ENCODE data around the gene RALB.

The RALB gene

GRCh38 chr2:120243211-120243610 lies 9.4 kb upstream of the RALB start:
- Histone ChIP-seq H3K27ac (no peak overlapping the region), H3K36me3 (replicated peaks) (no peaks in the 10 kb centered on the region), H3K27me3 (replicated peaks) (no peaks in the 10 kb centered on the region), H3K4me3 (ENCODE audit: low read depth, low read length) (no peak overlapping the region)
- DNase-seq: peak; percentile 25
- no peak for TF ChIP-seq CTCF (IDR thresholded peaks at IDR 0.05; ENCODE audit: low read depth, low read length, missing control alignments)
- in situ Hi-C loops (cut with HindIII; ENCODE audit: low pct_ligation_motif_present, low sequenced_read_pairs): no loop called here

- in situ Hi-C loops (cut with HindIII; ENCODE audit: low pct_ligation_motif_present, low sequenced_read_pairs): no loop called here
- DNase-seq: no peak
- H3K4me3 ChIP-seq (ENCODE audit: low read depth, low read length): no peak overlapping the region
- TF ChIP-seq CTCF (IDR thresholded peaks at IDR 0.05; ENCODE audit: low read depth, low read length, missing control alignments): no peak
- H3K27ac ChIP-seq: no peak overlapping the region
- H3K36me3 ChIP-seq (replicated peaks): no peaks in the 10 kb centered on the region
- H3K27me3 ChIP-seq (replicated peaks): no peaks in the 10 kb centered on the region
Observed at GRCh38 chr2:120243875-120244553, 8.6 kb upstream of the RALB start.

GRCh38 chr2:120244656-120245519 lies 7.8 kb upstream of the RALB start:
- no peak overlapping the region for H3K4me3 ChIP-seq (ENCODE audit: low read depth, low read length)
- in situ Hi-C loops (cut with HindIII; ENCODE audit: low pct_ligation_motif_present, low sequenced_read_pairs): no loop called here

GRCh38 chr2:120245520-120246332 lies 6.9 kb upstream of the RALB start:
- H3K27ac ChIP-seq: no peak overlapping the region
- H3K27me3 ChIP-seq (replicated peaks): no peaks in the 10 kb centered on the region
- in situ Hi-C loops (cut with HindIII; ENCODE audit: low pct_ligation_motif_present, low sequenced_read_pairs): no loop called here
- H3K4me3 ChIP-seq (ENCODE audit: low read depth, low read length): no peak overlapping the region
- no peaks in the 10 kb centered on the region for H3K36me3 ChIP-seq (replicated peaks)
- TF ChIP-seq CTCF (IDR thresholded peaks at IDR 0.05; ENCODE audit: low read depth, low read length, missing control alignments): no peak
- no peak for DNase-seq

More at GRCh38 chr2:120244656-120245519, 7.8 kb upstream of the RALB start:
- no peak for TF ChIP-seq CTCF (IDR thresholded peaks at IDR 0.05; ENCODE audit: low read depth, low read length, missing control alignments)
- Histone ChIP-seq H3K27ac (no peak overlapping the region), H3K27me3 (replicated peaks) (no peaks in the 10 kb centered on the region), H3K36me3 (replicated peaks) (no peaks in the 10 kb centered on the region)
- DNase-seq: no peak

GRCh38 chr2:120246546-120247300 lies 5.9 kb upstream of the RALB start:
- in situ Hi-C loops (cut with HindIII; ENCODE audit: low pct_ligation_motif_present, low sequenced_read_pairs): no loop called here
- DNase-seq: no peak
- TF ChIP-seq CTCF (IDR thresholded peaks at IDR 0.05; ENCODE audit: low read depth, low read length, missing control alignments): no peak
- Histone ChIP-seq H3K27me3 (replicated peaks) (no peaks in the 10 kb centered on the region), H3K27ac (no peak overlapping the region), H3K36me3 (replicated peaks) (no peaks in the 10 kb centered on the region), H3K4me3 (ENCODE audit: low read depth, low read length) (no peak overlapping the region)
